Hematopoietic multipotent progenitor cell treated with erythropoietin and hydrocortisone succinate and interleukin-3 and kit ligand, for 8 days (in vitro differentiated cells): ENCODE data around the gene JARID2.
"Not testable (repeated sequence)": the region's sequence is repeated elsewhere in the genome, so short reads cannot be mapped to it uniquely, and the experiment has no call there.

Experiments
- DNase-seq: peaks from one replicate; pipeline ENCODE4 v3.0.0-alpha.2; 2015

The JARID2 gene

GRCh38 chr6:15316754-15317153 is 70.9 kb downstream of the JARID2 start:
- DNase-seq: no peak

- DNase-seq: no peak
Measured at GRCh38 chr6:15317251-15317650, 71.4 kb downstream of the JARID2 start.

GRCh38 chr6:15317934-15318902 is 72.3 kb downstream of the JARID2 start:
- DNase-seq: no peak

GRCh38 chr6:15319677-15320076 is 73.8 kb downstream of the JARID2 start:
- no peak for DNase-seq

- DNase-seq: no peak
Measured at GRCh38 chr6:15320693-15321092, 74.8 kb downstream of the JARID2 start.

- DNase-seq: no peak
Measured at GRCh38 chr6:15322184-15322583, 76.3 kb downstream of the JARID2 start.

GRCh38 chr6:15322781-15323536 is 77.1 kb downstream of the JARID2 start:
- DNase-seq: no peak

GRCh38 chr6:15323611-15324010 is 77.7 kb downstream of the JARID2 start:
- DNase-seq: not testable (repeated sequence)

GRCh38 chr6:15324427-15324985 is 78.6 kb downstream of the JARID2 start:
- no peak for DNase-seq

- no peak for DNase-seq
Measured at GRCh38 chr6:15325540-15325955, 79.7 kb downstream of the JARID2 start.

- no peak for DNase-seq
Measured at GRCh38 chr6:15326067-15326614, 80.3 kb downstream of the JARID2 start.

- DNase-seq: peak; percentile 87
Measured at GRCh38 chr6:15327271-15327670, 81.4 kb downstream of the JARID2 start.

GRCh38 chr6:15329197-15329671 is 83.4 kb downstream of the JARID2 start:
- DNase-seq: peak; percentile 48

GRCh38 chr6:15330174-15330944 is 84.5 kb downstream of the JARID2 start:
- DNase-seq: peak; percentile 18

GRCh38 chr6:15331143-15331542 is 85.3 kb downstream of the JARID2 start:
- no peak for DNase-seq

GRCh38 chr6:15331629-15332251 is 85.9 kb downstream of the JARID2 start:
- DNase-seq: no peak

GRCh38 chr6:15332446-15332845 is 86.6 kb downstream of the JARID2 start:
- no peak for DNase-seq

GRCh38 chr6:15335385-15335784 is 89.5 kb downstream of the JARID2 start:
- no peak for DNase-seq

GRCh38 chr6:15335916-15336315 is 90.0 kb downstream of the JARID2 start:
- no peak for DNase-seq

- peak; percentile 46 for DNase-seq
Measured at GRCh38 chr6:15336900-15337560, 91.2 kb downstream of the JARID2 start.

GRCh38 chr6:15337582-15337981 is 91.7 kb downstream of the JARID2 start:
- no peak for DNase-seq
